Neural cell (in vitro differentiated cells): ENCODE data around the gene RASGRP2. TPM values are rescaled to one million over a fixed set of nuclear protein-coding genes. Genes with fewer than 3 reads are reported as not detected.

Source experiments
- H2AFZ ChIP-seq: fragments of 200-600, 300-800 bp; sonication (generic), shearing (Covaris generic); 2 replicates; pipeline ENCODE4 v1.6.0; 2014; ENCODE audit warnings: low read depth, mild to moderate bottlenecking, antibody characterized with exemption, low read length, moderate library complexity
- H3F3A ChIP-seq: fragments of 200-600 bp; shearing (Covaris generic); 2 replicates; pipeline ENCODE4 v1.6.1; 2016; ENCODE audit warnings: mild to moderate bottlenecking, moderate library complexity, mixed read lengths, antibody characterized with exemption, low read length; ENCODE audit not compliant: insufficient read depth, poor library complexity, severe bottlenecking
- H3K27ac ChIP-seq: fragments of 200-600, 300-800 bp; sonication (generic), shearing (Covaris generic); 2 replicates; pipeline ENCODE4 v1.5.1; 2014; ENCODE audit warnings: mild to moderate bottlenecking, low read length, moderate library complexity
- H3K27me3 ChIP-seq: fragments of 300-800, 200-600 bp; sonication (generic), shearing (Covaris generic); 2 replicates; pipeline ENCODE4 v1.6.0; 2014; ENCODE audit warnings: mild to moderate bottlenecking, low read depth, low read length, moderate library complexity; ENCODE audit not compliant: insufficient read depth
- H3K36me3 ChIP-seq: fragments of 300-800, 200-600 bp; sonication (generic), shearing (Covaris generic); 2 replicates; pipeline ENCODE4 v1.5.1; 2014; ENCODE audit warnings: mild to moderate bottlenecking, antibody characterized with exemption, low read length, moderate library complexity; ENCODE audit not compliant: insufficient read depth
- H3K4me2 ChIP-seq: fragments of 300-800, 200-600 bp; sonication (generic), shearing (Covaris generic); 2 replicates; pipeline ENCODE4 v1.6.0; 2014; ENCODE audit warnings: mild to moderate bottlenecking, low read length
- H3K4me3 ChIP-seq: fragments of 300-800, 200-600 bp; sonication (generic), shearing (Covaris generic); 2 replicates; pipeline ENCODE4 v1.5.1; 2014; ENCODE audit warnings: mild to moderate bottlenecking, low read length, moderate library complexity
- H3K79me2 ChIP-seq: fragments of 200-600 bp; shearing (Covaris generic); replicated peaks from 2 replicates; pipeline ENCODE4 v1.6.0; 2014; ENCODE audit warnings: mild to moderate bottlenecking, low read length, moderate library complexity; ENCODE audit not compliant: insufficient read depth
- H3K9ac ChIP-seq: fragments of 300-800, 200-600 bp; sonication (generic), shearing (Covaris generic); 2 replicates; pipeline ENCODE4 v1.6.1; 2016; ENCODE audit warnings: mild to moderate bottlenecking, low read length, mixed read lengths
- H3K9me2 ChIP-seq: fragments of 200-600 bp; shearing (Covaris generic); 2 replicates; pipeline ENCODE4 v1.6.1; 2016; ENCODE audit warnings: mild to moderate bottlenecking, low read length, mixed read lengths; ENCODE audit not compliant: insufficient read depth
- H3K9me3 ChIP-seq: fragments of 200-600, 300-800 bp; sonication (generic), shearing (Covaris generic); 2 replicates; pipeline ENCODE4 v1.6.1; 2016; ENCODE audit warnings: mild to moderate bottlenecking, mixed run types, low read length, moderate library complexity, mixed read lengths
- H4K20me1 ChIP-seq: fragments of 200-600 bp; shearing (Covaris generic); 2 replicates; pipeline ENCODE4 v1.6.1; 2016; ENCODE audit warnings: mild to moderate bottlenecking, mixed run types; ENCODE audit not compliant: insufficient read depth
- CTCF ChIP-seq: fragments of 450-650 bp; IDR thresholded peaks from 2 replicates; pipeline ENCODE4 v1.5.1; 2014; ENCODE audit warnings: antibody characterized with exemption, mild to moderate bottlenecking, moderate library complexity; ENCODE audit not compliant: poor library complexity, severe bottlenecking
- EP300 ChIP-seq: fragments of 450-650 bp; conservative IDR thresholded peaks from 2 replicates; pipeline ENCODE4 v1.6.1; 2014; ENCODE audit warnings: antibody characterized with exemption, mild to moderate bottlenecking, moderate library complexity; ENCODE audit not compliant: poor library complexity, severe bottlenecking
- EZH2 ChIP-seq: fragments of 200-600, 300-800 bp; shearing (Covaris generic), sonication (generic); IDR thresholded peaks from 2 replicates; pipeline ENCODE4 v1.6.1; 2014; ENCODE audit warnings: antibody characterized with exemption, low read length, borderline replicate concordance, mild to moderate bottlenecking; ENCODE audit not compliant: insufficient read depth, poor library complexity, severe bottlenecking
- MXI1 ChIP-seq: fragments of 450-650 bp; conservative IDR thresholded peaks from 2 replicates; pipeline ENCODE4 v1.6.1; 2014; ENCODE audit warnings: antibody characterized with exemption, mild to moderate bottlenecking; ENCODE audit not compliant: poor library complexity, severe bottlenecking
- POLR2AphosphoS5 ChIP-seq: IDR thresholded peaks from 2 replicates; pipeline ENCODE4 v1.6.1; 2012
- RAD21 ChIP-seq: fragments of 450-650 bp; conservative IDR thresholded peaks from 2 replicates; pipeline ENCODE4 v1.6.1; 2014; ENCODE audit warnings: antibody characterized with exemption, mild to moderate bottlenecking, moderate library complexity
- SMC3 ChIP-seq: fragments of 450-650 bp; conservative IDR thresholded peaks from 2 replicates; pipeline ENCODE4 v1.6.1; 2014; ENCODE audit warnings: antibody characterized with exemption, mild to moderate bottlenecking, moderate library complexity; ENCODE audit not compliant: poor library complexity
- TAF1 ChIP-seq: IDR thresholded peaks from 2 replicates; pipeline ENCODE4 v1.6.1; 2012; ENCODE audit warnings: low read depth
- polyA plus RNA-seq: library from polyadenylated mRNA; depleted of rRNA; stranded (reverse); fragments of >200 nt; gene quantifications from 2 replicates; pipeline ENCODE4 v1.2.3, GENCODE V29; 2014
- TF ChIP-seq, protein P1 (sequence below): IDR thresholded peaks from 2 replicates; pipeline ENCODE4 v1.6.1; 2012; ENCODE audit warnings: borderline replicate concordance

The RASGRP2 gene
- polyA plus RNA-seq, 1 donor from 2014 or later: 4.5 TPM

GRCh38 chr11:64713016-64713707, 30.8 kb downstream of the RASGRP2 start:
- Histone ChIP-seq H3K4me2 (no peak overlapping the region), H3K9me2 (no peaks in the 10 kb centered on the region), H3K9me3 (no peaks in the 10 kb centered on the region), H3K27me3 (no peaks in the 10 kb centered on the region), H3K36me3 (no peaks in the 10 kb centered on the region), H3K27ac (no peak overlapping the region), H3F3A (no peaks in the 10 kb centered on the region), H3K4me3 (peak overlapping the region; percentile 62), H4K20me1 (peaks cover 46% of the 10 kb centered on the region), H3K79me2 (peaks cover 56% of the 10 kb centered on the region), H2AFZ (no peak overlapping the region), H3K9ac (peak overlapping the region; percentile 64)
- TF ChIP-seq TAF1 (no peak), MXI1 (peak; percentile 12)

GRCh38 chr11:64712430-64713015, 31.4 kb downstream of the RASGRP2 start:
- Histone ChIP-seq H3K79me2 (peaks cover 54% of the 10 kb centered on the region), H3K9me3 (no peaks in the 10 kb centered on the region), H3K4me3 (peak overlapping the region; percentile 62), H3K36me3 (no peaks in the 10 kb centered on the region), H3K4me2 (peak overlapping the region; percentile 30), H2AFZ (no peak overlapping the region), H3F3A (no peaks in the 10 kb centered on the region), H3K27ac (peak overlapping the region; percentile 40), H3K9me2 (no peaks in the 10 kb centered on the region), H3K9ac (peak overlapping the region; percentile 64), H3K27me3 (no peaks in the 10 kb centered on the region), H4K20me1 (peaks cover 41% of the 10 kb centered on the region)
- TF ChIP-seq SMC3: no peak
- TF ChIP-seq TAF1: no peak
- TF ChIP-seq MXI1: no peak
- no peak for TF ChIP-seq EP300
- no peak for TF ChIP-seq CTCF
- TF ChIP-seq, protein P1, sequence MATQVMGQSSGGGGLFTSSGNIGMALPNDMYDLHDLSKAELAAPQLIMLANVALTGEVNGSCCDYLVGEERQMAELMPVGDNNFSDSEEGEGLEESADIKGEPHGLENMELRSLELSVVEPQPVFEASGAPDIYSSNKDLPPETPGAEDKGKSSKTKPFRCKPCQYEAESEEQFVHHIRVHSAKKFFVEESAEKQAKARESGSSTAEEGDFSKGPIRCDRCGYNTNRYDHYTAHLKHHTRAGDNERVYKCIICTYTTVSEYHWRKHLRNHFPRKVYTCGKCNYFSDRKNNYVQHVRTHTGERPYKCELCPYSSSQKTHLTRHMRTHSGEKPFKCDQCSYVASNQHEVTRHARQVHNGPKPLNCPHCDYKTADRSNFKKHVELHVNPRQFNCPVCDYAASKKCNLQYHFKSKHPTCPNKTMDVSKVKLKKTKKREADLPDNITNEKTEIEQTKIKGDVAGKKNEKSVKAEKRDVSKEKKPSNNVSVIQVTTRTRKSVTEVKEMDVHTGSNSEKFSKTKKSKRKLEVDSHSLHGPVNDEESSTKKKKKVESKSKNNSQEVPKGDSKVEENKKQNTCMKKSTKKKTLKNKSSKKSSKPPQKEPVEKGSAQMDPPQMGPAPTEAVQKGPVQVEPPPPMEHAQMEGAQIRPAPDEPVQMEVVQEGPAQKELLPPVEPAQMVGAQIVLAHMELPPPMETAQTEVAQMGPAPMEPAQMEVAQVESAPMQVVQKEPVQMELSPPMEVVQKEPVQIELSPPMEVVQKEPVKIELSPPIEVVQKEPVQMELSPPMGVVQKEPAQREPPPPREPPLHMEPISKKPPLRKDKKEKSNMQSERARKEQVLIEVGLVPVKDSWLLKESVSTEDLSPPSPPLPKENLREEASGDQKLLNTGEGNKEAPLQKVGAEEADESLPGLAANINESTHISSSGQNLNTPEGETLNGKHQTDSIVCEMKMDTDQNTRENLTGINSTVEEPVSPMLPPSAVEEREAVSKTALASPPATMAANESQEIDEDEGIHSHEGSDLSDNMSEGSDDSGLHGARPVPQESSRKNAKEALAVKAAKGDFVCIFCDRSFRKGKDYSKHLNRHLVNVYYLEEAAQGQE: no peak
- no peak for TF ChIP-seq EZH2
- TF ChIP-seq RAD21: no peak
- no peak for TF ChIP-seq POLR2AphosphoS5
